ENCODE measurements around the gene HOOK2.
A peak's percentile ranks its signal among the peaks of the same experiment; 100 is the strongest.

Gene HOOK2

DNA sequence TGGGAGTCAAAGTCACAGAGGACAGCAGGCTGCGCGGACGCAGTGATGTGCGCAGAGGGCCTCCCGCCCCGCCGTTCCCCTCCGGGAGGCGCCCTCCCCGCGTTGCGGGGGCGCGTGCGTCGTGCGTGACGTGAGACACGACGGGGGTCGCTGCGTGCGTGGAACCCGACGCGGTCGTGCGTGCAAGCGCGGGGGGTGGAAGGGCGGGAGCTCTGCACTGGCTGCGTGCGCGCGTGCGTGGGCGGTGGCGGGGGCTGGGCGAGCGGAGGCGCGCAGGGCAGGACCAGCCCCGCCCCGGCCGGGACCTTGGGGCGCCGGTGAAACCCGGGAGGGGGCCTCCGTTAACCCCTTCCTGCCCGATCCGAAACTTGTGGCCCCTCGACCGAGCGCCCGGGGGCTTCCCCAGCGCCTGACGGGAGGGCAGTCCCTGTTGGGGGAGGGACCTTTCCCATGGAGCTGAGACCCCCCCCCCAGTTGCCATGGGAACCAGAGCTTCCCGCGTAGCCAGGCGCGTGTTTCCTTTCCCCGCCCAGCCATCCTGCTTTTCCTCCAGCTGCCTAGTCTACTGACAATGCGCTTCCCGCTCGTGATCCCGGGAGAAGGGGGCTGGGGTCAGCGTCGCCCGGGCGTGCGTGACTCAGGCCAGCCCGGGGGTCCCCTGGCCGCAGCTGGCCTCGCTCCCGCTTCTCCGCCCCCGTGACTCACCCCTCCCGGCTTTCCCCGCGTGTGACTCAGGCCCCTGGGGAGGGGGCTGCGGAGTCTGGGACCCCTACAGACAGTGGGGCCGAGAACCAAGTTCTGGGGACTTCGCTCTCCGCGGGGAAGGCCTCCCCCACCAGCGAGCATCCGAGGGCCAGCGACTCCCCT is 7.3 kb upstream of the HOOK2 start:
- no peak for DNase-seq

DNA sequence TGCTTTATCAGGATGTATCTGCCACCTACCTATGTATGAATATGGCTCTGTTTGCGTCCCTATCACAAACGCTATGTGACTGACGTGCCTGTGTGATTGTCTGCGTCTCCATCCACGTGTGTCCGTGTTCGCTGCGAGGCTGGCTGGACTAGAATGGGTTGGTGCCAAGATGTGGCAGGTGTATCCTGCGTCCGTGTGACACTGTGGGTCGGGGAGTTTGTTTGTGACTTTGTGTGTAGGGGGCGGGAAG is 6.7 kb upstream of the HOOK2 start:
- DNase-seq, result no peak

DNA sequence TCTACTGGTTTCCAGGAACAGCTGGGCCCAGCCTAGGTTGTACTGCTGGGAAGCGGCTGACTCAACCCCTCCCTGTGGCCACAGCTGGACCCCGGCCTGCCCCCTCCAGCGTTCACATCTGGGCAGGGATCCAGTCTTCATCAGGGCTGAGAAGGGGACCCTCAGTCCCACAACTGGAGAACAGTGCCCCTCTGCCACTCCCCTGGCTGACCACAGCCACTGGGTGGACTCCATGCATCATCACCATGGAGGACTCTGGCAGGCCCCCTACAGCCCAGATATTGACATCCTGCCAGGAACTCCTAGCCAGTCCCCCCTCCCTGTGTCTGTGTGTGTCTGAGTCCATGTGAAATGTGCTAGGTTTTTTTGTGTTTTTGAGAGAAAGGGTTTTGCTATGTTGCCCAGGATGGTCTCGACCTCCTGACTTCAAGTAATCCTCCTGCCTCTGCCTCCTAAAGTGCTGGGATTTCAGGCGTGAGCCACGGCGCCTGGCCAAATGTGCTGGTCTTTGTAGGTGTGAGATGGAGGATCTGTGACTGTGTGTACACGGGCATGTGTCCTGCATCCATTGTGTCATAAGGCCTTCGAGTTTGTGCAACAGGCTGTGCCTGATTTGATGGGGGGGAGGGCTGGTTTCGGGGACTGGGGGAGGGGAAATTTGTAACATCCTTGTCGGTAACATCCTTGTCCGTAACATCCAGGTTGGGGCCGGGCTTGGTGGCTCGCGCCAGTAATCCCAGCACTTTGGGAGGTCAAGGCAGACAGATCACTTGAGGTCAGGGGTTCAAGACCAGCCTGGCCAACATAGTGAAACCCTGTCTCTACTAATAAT is 4.0 kb upstream of the HOOK2 start:
- no peak for DNase-seq

DNA sequence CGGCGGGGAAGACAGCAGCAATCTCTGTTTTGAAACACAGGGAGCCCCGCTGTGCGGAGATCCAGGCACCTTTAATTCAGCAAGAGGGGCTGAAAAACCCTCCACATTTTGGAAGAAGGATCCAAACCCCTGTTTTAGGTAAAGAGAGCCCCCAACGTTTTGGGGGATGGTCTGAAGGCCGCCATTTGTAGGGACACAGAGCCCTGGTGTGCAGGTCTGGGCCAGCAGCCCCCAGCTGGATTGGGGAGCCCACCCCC is 3.5 kb upstream of the HOOK2 start:
- no peak for DNase-seq

DNA sequence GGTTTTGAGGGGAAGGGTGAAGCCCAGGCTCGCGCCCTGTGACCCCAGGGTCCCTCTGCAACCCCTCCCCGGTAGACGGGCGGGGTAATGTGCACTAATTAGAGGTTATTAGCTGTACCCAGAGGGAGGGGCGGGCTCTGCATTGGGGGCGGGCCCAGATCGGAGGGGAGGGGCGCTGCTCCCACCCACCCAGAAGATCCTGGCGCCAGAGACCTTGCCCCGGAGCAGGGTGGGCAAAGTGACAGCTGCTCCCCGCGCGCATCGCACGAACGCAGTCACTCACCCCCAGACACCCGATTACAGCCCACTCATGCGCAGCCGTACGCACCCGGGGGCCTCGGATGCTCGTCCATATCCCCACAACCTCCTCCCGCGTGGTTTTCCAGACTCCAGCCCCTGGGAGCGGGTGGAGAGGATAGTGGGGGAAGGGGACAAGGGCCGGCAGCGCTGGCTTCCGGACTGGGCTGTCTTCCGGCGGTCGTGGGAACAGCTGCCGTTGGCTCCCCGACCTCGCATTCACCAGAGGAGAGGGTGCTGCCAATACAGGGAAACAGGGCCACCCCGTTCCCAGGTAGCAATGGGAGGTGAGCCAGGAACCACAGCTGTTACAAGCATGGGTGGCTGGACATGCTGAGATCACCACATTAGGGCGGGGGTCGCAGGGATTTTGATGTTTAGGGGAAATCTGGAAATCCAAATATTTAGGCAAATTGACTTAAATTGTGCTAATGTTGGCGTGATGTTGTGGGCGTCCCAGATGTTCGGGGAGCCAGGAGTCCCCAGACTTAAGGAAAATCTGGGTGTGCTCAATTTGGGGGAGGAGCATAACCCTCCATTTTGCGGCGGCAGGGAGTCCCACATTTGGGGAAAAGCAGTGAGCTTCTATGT is 2.9 kb upstream of the HOOK2 start:
- peak; percentile 67 for DNase-seq

DNA sequence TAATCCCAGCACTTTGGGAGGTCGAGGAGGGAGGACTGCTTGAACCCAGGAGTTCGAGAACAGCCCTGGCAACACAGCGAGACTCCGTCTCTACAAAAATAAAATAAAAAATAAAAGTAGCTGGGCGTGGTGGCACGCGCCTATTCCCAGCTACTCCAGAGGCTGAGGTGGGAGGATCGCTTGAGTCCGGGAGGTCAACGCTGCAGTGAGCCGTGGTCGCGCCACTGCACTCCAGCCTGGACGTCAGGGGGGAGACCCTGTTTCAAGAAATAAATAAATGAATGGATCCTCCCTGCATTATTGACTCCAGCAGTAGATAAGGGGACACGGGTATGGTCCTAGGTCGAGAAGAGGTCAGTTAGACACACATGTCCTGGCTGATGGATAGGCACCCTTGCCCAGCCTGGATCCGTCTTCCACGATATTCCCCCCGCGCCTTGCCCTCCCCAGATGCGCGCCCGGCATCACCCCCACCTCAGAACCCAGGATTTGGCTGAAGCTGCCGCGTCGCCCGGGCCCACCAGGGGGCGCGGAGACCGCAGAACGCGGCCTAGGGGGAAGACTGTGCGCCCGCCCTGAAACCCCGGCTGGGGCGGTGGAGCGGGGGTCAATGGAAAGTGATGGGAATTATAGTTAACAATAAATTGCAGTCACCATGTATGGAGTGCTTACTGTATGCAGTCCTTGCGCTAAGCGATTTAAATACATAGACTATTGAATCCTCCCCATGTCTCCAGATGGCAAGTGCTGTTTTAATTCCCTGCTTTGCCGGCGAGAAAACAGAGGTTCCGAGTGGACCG is 2.1 kb upstream of the HOOK2 start:
- DNase-seq, result peak; percentile 62

DNA sequence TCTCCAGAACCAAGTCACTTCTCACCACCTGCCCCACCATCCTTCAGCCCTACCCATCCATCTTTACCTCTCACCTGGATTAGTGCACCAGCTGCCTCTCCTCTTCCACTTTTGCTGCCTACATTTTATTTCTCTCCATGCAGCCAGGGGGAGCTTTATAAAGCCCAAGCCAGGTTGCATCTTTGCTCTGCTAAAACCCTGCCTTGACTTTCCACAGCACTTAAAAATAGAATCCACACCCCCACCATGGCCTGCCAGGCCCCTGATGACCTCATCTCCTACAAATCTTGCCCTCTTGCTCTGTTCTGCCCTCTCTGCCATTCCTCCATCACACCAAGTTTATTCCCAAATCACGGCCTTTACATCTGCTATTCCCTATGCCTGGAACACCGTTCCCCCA is 1.8 kb downstream of the HOOK2 start:
- DNase-seq, result no peak

DNA sequence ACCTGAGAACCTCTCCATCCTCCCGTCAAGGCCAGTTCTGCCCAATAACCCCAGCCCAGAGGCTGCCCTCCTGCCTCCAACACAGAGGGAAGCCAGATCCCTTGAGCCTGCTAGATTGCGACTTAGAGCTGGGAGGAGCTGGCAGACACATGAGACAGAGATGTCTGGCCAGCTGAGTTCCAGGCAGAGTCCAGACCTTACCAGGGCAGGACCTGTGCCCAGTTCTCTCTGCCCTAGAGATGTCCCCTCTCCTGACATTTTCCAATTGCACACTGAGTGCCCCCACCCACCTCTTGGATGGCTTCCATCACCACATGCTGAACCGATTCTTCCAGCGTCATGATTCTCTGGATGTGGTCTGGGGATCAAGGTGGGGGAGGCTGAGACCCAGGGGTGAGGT is 3.0 kb downstream of the HOOK2 start:
- no peak for DNase-seq

DNA sequence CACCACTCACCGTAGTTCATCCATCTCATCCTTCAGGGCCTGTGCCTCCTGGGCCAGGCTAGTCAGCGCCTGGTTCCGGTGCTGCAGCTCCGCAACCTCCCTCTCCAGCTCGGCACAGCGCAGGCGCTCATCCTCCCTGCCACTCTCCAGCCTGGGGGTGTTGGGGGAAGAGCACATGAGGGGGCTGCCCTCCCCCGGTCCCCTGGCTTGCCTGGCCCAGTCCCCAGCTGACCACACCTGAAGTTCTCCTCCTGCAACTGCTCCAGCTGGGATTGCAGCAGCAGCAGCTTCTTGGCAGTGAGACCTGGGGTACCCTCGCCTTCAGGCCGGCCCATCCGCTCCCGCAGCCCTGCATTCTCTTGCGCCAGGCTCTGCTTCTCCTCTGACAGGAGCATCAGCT is 4.4 kb downstream of the HOOK2 start:
- DNase-seq, result no peak

DNA sequence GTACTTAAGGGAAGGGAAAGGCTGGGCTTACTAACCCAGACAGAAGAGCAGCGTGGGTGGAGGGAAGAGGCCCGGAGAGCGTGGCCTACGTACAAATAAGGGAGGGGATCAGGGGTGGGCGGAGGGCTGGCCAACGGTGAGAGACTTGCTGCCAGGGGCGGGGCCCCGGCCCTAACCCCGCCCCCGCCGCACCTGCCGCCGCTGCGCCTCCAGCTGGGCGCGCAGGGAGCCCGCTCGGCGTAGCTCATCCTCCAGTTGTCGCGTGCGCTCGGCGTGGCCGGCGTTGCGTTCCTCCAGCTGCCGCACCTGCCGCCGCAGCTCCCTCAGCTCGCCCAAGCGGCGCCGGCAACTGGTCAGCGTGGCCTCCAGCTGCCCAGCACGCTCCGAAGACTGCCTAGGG is 5.7 kb downstream of the HOOK2 start:
- DNase-seq, result no peak

DNA sequence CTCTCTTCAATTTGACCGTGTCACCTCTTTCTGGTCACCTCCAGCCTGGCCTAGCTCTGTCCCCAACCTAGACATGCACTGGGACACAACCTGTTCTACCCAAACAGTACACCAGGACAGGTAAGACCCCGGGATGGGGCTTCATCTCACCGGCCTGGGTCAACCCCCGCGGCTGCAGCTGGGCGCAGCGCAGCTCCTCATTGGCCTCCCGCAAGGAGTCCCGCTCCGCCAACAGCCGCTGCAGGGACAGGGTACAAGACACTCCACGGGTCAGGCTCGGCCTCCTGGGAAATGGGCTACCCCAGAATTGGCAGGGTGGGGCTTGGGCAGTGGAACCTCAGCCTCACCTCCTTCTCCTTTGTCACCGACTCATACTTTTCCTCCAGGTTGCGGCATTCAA is 7.7 kb downstream of the HOOK2 start:
- no peak for DNase-seq

DNA sequence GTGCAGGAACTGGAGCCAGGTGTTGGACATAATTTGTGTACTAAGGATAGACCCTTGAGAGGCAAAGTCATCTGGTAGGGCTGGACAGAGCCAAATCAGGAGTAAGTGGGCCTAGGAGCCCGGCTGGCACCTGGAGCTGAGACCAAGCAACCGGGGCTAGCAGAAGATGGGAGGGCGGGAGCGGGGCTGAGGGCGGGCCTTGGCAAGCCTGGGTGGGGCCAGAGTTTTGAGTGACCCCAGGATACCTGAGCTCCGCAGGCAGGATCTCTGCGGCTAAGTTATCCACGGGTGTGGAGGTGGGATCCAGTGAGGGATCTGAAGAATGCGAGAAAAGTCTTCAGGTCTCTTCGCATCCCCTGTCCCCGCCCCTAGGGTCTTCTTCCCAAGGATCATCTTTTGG is 8.2 kb downstream of the HOOK2 start:
- DNase-seq, result no peak

DNA sequence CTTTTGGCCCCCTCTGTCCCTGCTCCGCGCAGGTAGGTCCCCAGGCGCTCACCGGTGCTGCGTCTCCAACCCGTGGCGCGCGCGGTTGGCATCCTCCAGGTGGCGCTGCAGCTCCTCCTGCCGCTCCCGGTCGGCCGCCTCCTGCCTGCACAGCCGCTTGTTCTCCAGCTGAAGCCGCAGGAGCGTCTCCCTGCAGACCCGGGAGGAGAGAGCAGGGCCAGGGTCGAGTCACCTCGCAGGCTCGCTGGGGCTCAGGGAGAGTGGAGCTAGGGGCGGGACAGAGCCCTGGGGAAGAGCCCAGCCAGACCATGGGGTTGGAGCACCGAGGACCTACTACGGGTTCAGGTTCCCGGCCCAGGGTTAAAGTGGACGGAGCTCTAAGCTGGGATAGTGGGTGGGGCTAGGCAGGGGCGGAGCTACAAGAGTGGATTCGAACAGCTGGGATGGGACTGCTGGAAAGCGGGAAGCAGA is 9.3 kb downstream of the HOOK2 start:
- peak; percentile 36 for DNase-seq

DNA sequence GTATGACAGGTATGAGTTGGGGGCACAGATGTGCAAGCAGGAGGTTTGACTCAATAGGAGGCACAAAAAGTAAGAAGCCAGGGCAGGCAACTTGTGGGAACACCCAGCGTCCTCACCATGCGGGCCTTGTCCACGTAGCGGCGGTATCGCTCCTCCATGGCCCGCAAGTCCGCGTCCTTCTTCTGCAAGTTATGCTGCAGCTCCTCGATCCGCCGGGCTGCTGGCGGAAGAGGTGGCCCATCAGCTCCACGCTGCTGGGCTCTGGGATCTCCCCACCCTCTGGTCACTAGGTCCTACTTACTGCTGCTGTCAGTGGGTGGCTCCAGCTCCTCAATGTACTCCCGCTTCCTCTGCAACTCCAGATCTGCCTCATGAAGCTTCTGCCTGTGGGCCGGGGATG is 10.7 kb downstream of the HOOK2 start:
- no peak for DNase-seq

DNA sequence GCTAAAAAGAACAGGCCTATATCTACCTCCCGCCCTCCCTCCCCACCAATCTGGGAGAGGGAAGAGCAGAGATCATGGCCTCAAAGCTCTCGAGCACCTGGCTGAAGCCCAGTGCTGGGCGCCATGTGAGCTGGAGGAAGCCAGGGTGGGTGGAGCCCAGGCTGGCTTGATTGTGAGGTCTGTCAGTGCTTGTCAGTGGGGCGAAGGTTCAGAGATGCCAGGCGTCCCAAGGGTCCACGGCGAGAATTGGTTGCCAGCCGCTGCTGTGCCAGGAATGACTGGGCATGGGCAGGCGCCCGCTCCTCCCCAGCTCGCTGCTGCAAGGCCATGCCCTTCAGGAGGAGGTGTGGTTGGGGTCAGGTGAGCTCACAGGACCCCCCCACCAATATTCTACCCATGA is 12.3 kb downstream of the HOOK2 start:
- no peak for DNase-seq

DNA sequence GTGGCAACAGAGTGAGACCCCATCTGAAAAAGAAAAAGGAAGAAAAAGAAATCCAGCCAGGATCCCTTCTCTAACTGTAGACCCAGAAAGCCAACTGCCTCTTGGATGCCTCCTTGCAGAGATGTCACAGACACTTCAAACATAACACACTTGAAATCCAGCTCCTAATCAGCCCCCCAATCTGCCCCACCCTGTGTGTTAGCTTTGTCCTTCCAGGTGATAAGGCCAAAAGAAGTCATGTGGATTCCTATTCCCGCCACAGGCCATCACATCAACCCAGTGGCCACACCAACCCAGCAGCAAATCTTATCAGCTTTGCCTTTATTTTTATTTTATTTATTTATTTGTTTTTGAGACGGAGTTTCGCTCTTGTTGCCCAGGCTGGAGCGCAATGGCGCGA is 15.7 kb downstream of the HOOK2 start:
- DNase-seq, result no peak

DNA sequence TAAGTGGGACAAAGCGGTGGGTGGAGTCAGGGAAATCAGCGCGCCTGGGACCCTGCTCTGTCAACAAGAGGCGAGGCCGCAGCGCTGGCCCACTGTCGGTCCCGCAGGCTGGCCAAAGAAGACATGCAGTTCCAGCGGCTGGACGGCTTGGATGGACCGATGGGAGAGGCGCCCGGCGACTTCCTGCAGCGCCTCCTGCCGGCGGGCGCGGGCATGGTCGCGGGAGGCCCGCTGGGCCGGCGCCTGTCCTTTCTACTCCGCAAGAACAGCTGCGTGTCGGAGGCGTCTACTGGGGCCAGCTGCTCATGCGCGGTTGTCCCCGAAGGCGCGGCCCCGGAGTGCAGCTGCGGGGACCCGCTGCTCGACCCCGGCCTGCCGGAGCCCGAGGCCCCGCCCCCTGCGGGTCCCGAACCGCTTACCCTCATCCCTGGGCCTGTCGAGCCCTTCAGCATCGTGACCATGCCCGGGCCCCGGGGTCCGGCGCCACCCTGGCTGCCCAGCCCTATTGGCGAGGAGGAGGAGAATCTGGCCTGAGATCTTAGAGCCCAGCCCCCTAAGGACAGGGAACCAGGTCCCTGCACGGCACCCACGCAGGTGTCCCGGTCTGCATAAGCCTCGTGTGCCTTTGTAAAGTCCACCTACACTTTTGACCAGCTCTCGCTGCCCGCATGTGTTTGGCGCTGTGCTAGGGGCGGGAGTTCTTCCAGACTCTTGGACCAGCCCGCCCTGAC is 17.6 kb downstream of the HOOK2 start:
- peak; percentile 67 for DNase-seq

DNA sequence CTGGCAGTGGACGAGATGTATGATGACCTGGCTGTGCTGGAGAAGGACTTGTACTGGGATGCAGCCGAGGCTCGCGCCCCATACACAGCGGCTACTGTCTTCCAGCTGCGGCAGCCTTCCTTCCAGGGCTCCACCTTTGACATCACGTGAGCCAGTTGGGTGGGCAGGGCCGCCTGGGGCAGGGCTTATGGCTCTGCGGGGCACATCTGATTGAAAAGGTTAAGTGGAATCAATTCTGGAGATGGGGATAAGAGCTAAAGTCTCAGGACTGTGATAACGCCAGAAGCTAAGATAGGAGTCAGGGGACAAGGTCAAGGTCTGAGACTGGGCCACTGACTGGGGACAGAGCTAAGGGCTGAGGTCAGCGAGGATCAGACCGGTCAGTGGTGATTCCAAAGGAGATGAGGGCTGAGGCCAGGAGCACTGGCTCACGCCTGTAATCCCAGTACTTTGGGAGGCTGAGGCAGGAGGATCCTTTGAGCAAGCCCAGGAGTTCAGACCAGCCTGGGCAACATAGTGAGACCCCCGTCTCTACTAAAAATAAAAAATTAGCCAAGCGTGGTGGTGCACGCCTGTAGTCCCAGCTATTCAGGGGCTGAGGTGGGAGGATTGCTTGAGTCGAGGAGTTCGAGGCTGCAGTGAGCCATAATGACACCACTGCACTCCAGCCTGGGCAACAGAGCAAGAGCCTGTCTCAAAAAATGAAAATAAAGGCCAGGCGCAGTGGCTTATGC is 19.0 kb downstream of the HOOK2 start:
- no peak for DNase-seq

DNA sequence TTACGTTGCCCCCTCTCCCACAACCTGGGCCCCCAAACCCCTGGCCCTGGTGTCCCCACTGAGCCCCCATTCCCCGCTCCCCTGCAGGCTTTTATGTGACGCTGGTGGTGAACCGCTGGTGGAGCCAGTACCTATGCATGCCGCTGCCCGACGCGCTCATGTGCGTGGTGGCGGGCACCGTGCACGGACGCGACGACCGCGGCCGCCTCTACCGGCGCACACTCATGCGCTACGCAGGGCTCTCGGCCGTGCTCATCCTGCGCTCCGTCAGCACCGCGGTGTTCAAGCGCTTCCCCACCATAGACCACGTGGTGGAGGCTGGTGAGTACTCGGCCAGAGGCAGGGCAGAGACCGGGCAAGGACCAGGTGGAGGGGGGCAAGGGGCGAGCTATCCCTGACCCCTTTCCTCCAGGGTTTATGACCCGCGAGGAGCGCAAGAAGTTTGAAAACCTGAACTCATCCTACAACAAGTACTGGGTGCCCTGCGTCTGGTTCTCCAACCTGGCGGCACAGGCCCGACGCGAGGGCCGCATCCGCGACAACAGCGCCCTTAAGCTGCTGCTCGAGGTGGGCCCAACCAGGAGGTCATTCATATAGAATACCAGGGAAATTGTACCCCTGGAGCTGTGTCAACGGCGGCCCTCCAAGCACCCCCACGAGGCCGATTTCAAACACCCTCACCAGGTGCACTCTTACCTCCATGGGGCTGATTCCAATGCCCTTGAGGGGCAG is 20.7 kb downstream of the HOOK2 start:
- DNase-seq, result no peak

DNA sequence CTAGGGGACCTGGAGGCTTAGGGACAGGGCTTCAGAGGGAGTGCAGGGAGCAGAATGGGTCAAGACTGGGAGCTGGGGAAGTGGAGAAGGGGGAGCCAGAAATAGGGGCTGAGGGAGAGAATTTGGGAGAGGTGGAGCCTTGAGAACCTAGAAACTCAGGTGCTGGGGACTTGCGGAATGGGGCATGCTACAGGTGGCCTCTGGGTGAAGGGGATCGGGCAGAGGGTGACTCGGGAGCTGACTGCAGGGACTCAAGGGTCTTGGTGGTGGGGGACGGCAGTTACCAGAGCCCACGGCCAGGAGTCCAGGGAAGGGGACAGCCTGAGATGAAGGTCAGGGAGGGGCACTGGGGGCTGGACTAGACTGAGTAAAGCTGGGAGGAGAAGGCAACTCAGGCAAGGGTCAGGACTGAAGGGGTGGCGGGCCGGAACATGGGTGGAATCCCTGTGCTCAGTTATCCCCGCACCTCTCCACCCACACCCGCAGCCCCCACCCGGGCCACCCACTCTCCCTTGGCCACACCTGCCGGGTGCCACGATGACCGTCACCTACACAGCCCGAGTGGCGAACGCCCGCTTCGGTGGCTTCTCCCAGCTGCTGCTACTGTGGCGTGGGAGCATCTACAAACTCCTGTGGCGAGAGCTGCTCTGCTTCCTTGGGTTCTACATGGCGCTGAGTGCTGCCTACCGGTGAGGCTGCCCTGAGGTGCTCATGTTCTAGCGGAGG is 23.1 kb downstream of the HOOK2 start:
- DNase-seq, result no peak
